NCI-H446 treated with DMSO at 0.1 percent for 48 hours (cell line): ENCODE data around the gene PRR23B.
"Not testable (repeated sequence)": the region's sequence is repeated elsewhere in the genome, so short reads cannot be mapped to it uniquely, and the experiment has no call there.

ENCODE experiments used
- DNase-seq: peaks from one replicate; lab custom pipeline; 2025; lab: John Stamatoyannopoulos, UW

PRR23B gene

GRCh38 chr3:139020868-139021234, at the start of gene PRR23B:
Gene PRR23B (minus strand): TSS chr3:139020926. CDS start chr3:139020661, 265 bp downstream.
- DNase-seq = no peak

- no peak for DNase-seq
These were observed 42.2 kb upstream of the PRR23B start for GRCh38 chr3:139062918-139063317.

DNA sequence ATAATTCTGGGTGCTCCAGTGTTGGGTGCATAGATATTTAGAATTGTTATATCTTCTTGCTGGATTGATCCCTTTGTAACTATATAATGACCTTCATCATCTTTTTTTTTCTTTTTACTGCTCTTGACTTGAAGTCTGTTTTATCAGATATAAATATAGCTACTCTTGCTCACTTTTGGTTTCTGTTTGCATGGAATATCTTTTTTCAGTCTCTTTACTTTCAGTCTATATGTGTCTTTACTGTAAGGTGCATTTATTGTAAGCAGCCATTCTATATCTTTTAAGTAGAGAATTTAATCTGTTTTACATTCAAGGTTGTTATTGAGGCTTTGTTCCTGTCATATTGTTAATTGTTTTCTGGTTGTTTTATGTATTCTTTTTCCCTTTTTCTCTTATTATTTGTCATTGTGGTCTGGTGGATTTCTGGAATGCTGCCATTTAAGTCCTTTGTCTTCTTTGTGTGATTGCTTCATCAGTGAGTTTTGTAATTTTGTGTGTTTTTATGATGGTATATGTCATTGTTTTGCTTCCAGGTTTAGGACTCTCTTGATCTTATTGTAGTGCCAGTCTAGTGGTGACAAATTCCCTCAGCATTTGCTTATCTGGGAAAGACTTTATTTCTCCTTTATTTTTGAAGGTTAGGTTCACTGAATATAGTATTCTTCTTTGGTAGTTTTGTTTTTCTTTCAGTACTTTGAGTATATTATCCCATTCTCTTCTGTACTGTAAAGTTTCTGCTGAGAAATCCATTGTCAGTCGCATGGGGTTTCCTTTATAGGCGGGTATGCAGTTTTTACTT, 32.3 kb upstream of the PRR23B start:
- no peak for DNase-seq

- no peak for DNase-seq
These were observed 23.9 kb upstream of the PRR23B start, which contains the start of gene PRR23C for GRCh38 chr3:139044366-139045210. Gene PRR23C (minus strand): TSS chr3:139044892. CDS start chr3:139044620, 272 bp downstream.

DNA sequence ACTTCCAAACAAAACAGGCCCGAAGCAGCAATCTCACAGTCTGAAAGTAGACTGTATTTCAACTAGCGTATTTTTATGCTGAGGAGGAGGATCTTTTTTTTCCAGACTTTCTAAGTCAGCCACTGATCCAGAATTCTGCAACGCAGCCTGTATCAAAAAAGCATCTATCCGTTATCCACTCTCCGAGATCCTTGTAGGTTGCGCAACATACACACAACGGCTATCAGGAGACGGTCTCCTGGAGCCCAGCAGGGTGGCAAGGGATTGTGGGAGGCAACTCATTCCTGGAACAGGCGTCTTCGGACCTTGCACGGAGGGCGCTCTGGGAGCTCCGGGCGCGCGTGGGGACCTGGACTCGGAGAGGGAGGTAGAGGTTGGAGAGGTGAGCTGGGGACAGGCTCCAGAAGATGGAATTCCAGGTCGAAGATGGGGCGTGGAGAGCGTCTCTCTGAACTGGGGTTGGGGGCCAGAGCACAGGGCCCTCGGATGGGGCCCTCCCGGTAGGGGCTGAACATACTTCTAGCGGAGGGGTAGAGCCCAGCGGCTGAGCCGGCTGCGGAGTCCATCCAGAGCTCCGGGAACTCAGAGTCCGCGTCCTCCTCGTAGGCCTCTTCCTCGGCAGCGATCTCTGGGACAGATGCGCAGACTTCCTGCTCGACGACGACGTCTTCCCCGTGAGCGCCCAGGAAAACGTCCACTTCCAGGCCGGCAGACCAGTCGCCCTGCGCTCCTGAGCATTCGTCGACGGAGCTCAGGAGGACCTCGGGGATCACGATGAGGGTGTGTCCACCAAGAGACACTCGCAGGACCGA, 23.0 kb upstream of the PRR23B start:
- DNase-seq = no peak

GRCh38 chr3:139037478-139037877, 16.8 kb upstream of the PRR23B start:
- no peak for DNase-seq

DNA sequence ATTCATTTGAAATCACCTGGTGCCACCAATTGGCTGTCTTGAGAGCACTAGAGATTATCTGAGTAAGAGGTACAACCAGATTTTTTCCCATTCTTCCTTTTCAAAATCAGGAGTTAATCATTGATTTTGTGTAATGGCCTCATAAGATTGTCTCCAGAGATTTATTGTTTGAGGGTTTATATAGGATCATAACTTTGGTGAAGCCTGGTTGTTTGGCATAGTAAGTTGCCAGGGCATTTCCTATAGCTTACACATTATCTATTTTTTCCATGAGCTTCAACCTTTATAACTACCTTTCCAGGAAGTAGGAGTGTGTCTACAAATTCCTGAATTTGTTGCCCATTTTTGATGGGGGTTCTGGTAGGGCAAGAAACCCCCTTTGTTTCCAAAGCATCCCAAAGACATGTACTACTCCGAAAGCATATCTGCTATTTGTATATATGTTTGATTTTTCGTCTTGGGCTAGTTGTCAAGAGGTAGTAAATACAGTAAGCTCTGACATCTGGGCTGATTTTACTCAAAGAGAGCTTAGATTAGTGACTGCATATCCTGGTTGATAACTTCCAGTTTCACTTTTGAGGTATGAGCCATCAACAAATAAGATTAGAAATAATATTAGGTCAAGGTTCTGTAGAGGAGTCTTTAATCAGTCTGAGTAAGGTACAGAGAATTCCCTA, 11.7 kb upstream of the PRR23B start:
- no peak for DNase-seq

- DNase-seq = not testable (repeated sequence)
These were observed 9.8 kb upstream of the PRR23B start for GRCh38 chr3:139030576-139030975.

DNA sequence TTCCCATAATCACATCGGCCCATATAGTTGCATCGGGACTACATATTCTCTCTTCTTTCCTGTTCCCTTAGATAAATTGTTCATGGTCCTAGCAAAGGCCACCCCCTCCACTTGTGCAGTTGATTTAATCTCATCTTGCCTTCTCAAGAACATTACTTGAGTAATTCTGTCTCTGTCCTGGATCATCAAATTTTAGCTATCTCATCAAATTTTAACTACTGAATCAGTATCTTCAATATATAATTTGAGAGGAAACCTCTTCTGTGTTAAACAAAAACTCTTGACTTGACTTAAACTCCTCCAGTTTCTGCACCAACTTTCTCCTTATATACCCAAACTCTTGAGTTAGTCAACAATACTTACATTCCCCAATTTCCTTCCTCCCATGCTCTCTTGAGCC, 4.2 kb upstream of the PRR23B start:
- no peak for DNase-seq

DNA sequence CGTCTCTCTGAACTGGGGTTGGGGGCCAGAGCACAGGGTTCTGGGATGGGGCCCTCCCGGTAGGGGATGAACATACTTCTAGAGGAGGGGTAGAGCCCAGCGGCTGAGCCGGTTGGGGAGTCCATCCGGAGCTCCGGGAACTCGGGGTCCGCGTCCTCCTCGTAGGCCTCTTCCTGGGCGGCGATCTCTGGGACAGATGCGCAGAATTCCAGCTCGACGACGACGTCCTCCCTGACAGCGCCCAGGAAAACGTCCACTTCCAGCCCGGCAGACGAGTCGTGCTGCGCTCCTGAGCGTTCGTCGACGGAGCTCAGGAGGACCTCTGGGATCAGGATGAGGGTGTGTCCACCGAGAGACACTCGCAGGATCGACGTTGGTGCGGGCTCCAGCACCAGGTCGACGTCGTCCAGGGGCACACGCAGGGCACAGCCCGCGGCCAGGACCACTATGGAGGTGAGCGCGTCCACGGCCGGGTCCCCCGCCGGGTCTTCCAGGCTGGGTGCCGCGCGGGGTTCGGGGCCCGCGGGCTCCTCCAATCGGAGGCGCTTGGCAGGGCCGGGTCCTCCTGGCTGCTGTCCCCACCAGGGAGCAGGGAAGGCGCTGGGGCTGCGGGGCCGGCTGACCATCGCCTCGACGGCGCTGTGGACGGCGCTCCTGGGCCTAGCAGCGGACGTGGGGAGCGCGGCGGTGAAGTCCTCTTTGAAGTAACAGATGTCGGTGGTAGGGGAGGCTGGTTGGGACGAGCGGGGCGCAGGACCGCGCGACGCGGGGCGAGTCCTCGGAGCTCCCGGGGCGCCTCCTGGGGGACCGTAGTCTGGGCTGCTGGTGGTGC, 474 bp downstream of the PRR23B start:
- DNase-seq = no peak

- DNase-seq = no peak
These were observed 4.2 kb downstream of the PRR23B start for GRCh38 chr3:139016430-139017048.

GRCh38 chr3:139006051-139006716, 14.5 kb downstream of the PRR23B start, which contains the start of gene PRR23A:
Gene PRR23A (minus strand): TSS chr3:139006268. CDS start chr3:139006268, 0 bp downstream.
- no peak for DNase-seq

DNA sequence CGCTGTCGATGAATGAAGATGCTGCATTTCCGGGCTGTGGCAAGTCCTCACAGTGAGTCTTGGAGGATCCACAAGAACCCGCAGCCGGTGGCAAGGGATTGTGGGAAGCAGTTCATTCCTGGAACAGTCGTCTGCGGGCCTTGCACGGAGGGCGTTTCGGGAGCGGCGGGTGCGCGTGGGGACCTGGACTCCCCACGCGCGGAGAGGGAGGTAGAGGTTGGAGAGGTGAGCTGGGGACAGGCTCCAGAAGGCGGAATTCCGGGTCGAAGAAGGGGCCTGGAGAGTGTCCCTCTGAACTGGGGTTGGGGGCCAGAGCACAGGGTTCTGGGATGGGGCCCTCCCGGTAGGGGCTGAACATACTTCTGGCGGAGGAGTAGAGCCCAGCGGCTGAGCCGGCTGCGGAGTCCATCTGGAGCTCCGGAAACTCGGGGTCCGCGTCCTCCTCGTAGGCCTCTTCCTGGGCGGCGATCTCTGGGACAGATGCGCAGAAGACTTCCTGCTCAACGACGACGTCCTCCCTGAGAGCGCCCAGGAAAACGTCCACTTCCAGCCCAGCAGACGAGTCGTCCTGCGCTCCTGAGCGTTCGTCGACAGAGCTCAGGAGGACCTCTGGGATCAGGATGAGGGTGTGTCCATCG, 15.3 kb downstream of the PRR23B start:
- DNase-seq = no peak

- no peak for DNase-seq
These were observed 25.0 kb downstream of the PRR23B start for GRCh38 chr3:138995706-138996105.

GRCh38 chr3:138987181-138987580, 33.5 kb downstream of the PRR23B start:
- DNase-seq = peak; percentile 87

GRCh38 chr3:138985932-138986331, 34.8 kb downstream of the PRR23B start:
- DNase-seq = peak; percentile 13

- DNase-seq = no peak
These were observed 35.9 kb downstream of the PRR23B start for GRCh38 chr3:138984816-138985215.

- DNase-seq = no peak
These were observed 44.7 kb downstream of the PRR23B start for GRCh38 chr3:138976047-138976446.

GRCh38 chr3:138975351-138975750, 45.4 kb downstream of the PRR23B start:
- DNase-seq = no peak
